Measurements from ENCODE around the gene UBXN1.

The UBXN1 gene

DNA sequence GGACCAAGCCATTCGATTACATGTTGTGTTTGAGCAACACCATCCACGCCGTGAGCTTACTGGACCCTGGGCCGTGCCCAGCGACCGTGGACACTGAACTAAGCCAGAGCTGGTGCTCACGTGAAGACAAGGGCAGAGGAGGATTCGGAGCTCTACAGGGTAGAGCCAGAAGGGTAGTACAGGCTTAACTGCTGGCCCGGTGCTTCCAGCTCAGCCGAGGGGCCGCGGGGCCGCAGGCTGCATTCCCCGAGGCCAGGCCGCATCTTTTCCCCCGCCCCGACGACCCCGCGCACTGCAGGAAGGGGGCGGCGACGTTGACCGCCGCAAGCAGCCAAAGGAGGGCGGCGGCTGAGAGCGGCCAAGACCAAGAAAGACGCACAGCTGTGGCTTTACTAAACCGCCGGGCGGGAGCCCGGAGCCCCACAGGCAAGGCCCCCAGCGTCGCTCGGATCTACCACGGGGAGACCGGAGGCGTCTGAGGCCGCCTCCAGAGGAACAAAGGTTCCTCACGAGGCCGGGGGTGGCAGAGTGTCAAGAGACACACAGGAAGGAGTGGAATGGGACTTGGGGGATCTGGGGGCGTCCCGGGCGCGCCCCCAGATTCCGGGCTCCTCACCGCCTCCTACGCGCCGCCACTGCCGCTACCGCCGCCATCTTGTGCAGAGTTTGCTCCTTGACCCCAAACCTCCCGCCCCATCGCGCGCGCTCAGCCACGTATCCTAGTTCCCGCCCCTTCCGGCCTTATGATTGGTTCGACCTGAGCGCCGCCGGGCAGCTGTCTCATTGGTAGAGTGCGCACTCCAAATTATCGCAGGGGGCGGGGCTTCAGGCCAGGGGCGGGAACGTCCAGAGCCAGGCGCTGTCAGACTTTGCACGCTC, 32.7 kb downstream of the UBXN1 start, which contains the start of gene GANAB:
GANAB (minus strand) TSS at position 668 of the 879 bp plus-strand sequence; CDS start at position 654, 14 bp downstream.
- peak; percentile 100 for DNase-seq (ENCODE audit: low spot score)

DNA sequence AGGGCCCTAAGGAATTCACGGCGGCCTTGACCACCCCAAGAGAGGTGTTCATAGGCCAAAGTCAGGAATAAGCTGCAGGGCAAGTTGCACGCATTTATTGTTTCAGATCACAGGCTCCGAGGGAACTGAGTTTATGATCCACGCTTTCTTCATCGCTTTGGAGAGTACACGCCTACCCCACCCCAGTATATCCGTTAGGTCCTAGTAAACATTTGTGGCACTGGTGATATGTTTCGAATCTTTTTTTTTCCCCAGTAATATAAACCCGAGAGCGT, 33.3 kb downstream of the UBXN1 start:
- no peak for DNase-seq (ENCODE audit: low spot score)

DNA sequence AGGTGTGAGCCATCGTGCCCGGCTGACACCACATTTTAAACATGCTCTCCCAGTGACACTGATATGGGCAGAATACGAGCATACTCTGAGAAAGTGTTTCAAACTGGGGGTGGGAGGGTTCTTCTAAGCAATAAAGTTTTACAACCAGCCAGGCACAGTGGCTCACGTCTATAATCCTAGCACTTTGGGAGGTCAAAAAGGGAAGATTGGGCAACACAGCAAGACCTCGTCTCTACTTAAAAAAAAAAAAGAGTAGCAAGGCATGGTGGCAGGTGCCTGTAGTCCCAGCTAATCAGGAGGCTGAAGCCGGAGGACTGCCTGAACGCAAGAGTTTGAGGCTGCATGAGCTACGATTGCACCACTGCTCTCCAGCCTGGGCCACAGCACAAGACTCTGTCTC, 34.7 kb downstream of the UBXN1 start:
- no peak for DNase-seq (ENCODE audit: low spot score)

DNA sequence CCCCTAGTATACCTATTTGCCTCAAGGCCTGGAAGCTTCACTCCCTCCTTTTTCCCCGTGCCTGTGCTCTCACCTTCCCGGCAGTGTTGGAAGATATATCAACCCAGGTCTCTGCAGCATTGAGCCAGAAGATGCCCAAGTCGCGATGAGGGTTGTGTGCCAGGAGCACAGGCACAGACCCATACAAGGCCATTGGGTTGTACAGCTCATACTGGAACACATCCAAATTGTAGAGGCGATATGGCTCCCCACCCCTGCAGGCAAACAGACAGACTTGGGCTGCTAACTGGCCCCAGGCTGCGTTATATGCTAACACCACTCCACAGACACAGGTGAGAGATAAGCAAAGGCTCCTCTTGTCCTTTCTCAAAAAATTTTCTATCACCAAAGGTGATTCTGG, 46.4 kb downstream of the UBXN1 start:
- DNase-seq (ENCODE audit: low spot score), result no peak

DNA sequence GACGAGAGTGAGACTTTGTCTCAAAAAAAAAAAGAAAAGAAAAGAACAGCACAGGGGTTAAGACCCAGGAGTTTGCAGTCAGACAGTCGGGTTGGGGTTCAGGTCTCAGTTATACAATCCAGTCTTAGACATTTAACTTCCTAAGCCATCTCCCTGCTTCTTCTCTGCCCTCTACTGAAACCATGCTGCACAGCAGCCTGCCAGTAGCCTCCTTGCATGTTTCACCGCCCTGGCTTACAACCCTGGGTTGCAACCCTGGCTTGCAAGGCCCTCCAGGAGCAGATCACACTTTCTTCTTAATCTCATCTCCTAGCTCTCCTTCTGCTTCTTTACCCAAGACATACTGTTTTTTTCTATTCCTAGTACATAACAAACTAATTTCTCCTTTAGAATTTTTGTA, 51.2 kb downstream of the UBXN1 start:
- DNase-seq (ENCODE audit: low spot score), result no peak

All from AG08395 (cell line).